IMR-90 (cell line): ENCODE data around the gene SLC23A1. TPM values are rescaled to one million over a fixed set of nuclear protein-coding genes. Genes with fewer than 3 reads are reported as not detected.

ENCODE experiments used
- ATAC-seq: fragments of 200-7000 bp; cut with Tn5 transposase; 2 replicates; pipeline ENCODE4 v1.9.1; 2020; ENCODE audit warnings: low read depth, mild to moderate bottlenecking, moderate library complexity
- BruUV-seq: library from RNA; stranded (reverse); fragments of 400-500 nt; replicated peaks from 2 replicates; lab custom pipeline; 2021; lab: Mats Ljungman, UMichigan
- CTCF ChIA-PET: fragments of 300-600 bp; formaldehyde crosslinking; extraction: SDS; loops from one replicate; lab custom pipeline; 2021; ENCODE audit warnings: antibody characterized with exemption; lab: Yijun Ruan, JAX
- POLR2A ChIA-PET: fragments of 300-600 bp; sonication (Branson Sonifier 250); formaldehyde crosslinking; loops from one replicate; lab custom pipeline; 2022; ENCODE audit warnings: antibody characterized with exemption; ENCODE audit not compliant: unreplicated experiment; lab: Charles Lee
- DNase-seq: peaks from one replicate; pipeline ENCODE4 v3.0.0; 2013
- H2AFZ ChIP-seq: replicated peaks from 2 replicates; pipeline ENCODE3; 2013; ENCODE audit warnings: low read length, mild to moderate bottlenecking; ENCODE audit not compliant: poor library complexity
- H2AK5ac ChIP-seq: 2 replicates; pipeline ENCODE4 v1.6.1; 2013; ENCODE audit warnings: low read depth, low read length, inconsistent platforms
- H2AK9ac ChIP-seq: replicated peaks from 2 replicates; pipeline ENCODE3; 2013; ENCODE audit warnings: mild to moderate bottlenecking, low read depth, low read length, moderate library complexity; ENCODE audit not compliant: poor library complexity
- H2BK120ac ChIP-seq: 2 replicates; pipeline ENCODE4 v1.6.1; 2013; ENCODE audit warnings: low read depth, low read length, inconsistent platforms
- H2BK15ac ChIP-seq: 3 replicates; pipeline ENCODE4 v1.6.1; 2013; ENCODE audit warnings: low read depth, low read length, inconsistent platforms
- H2BK20ac ChIP-seq: 2 replicates; pipeline ENCODE4 v1.6.1; 2013; ENCODE audit warnings: low read depth, mild to moderate bottlenecking, inconsistent platforms, low read length, moderate library complexity
- H2BK5ac ChIP-seq: 2 replicates; pipeline ENCODE4 v1.6.1; 2013; ENCODE audit warnings: mild to moderate bottlenecking, low read depth, low read length, inconsistent platforms; ENCODE audit not compliant: poor library complexity, severe bottlenecking
- H3K14ac ChIP-seq: replicated peaks from 2 replicates; pipeline ENCODE4 v1.6.1; 2013; ENCODE audit warnings: low read depth, low read length, inconsistent platforms
- H3K18ac ChIP-seq: 2 replicates; pipeline ENCODE4 v1.6.1; 2013; ENCODE audit warnings: low read depth, low read length, control low read depth
- H3K23ac ChIP-seq: 2 replicates; pipeline ENCODE4 v1.6.1; 2013; ENCODE audit warnings: low read depth, low read length, inconsistent platforms
- H3K27ac ChIP-seq: 2 replicates; pipeline ENCODE4 v1.5.1; 2013; ENCODE audit warnings: mild to moderate bottlenecking, control low read depth, low read length; ENCODE audit not compliant: insufficient read depth
- H3K27me3 ChIP-seq: 2 replicates; pipeline ENCODE4 v1.6.1; 2013; ENCODE audit warnings: low read length; ENCODE audit not compliant: control insufficient read depth, insufficient read depth
- H3K36me3 ChIP-seq: 2 replicates; pipeline ENCODE4 v1.6.1; 2013; ENCODE audit warnings: low read length, mixed read lengths; ENCODE audit not compliant: control insufficient read depth, insufficient read depth
- H3K4ac ChIP-seq: 2 replicates; pipeline ENCODE4 v1.6.1; 2013; ENCODE audit warnings: low read depth, low read length, inconsistent platforms
- H3K4me1 ChIP-seq: 2 replicates; pipeline ENCODE4 v1.6.1; 2013; ENCODE audit warnings: low read length, mixed read lengths; ENCODE audit not compliant: control insufficient read depth, insufficient read depth
- H3K4me2 ChIP-seq: 2 replicates; pipeline ENCODE4 v1.6.1; 2013; ENCODE audit warnings: low read depth, mild to moderate bottlenecking, control low read depth, low read length, moderate library complexity
- H3K4me3 ChIP-seq: 2 replicates; pipeline ENCODE4 v1.5.1; 2013; ENCODE audit warnings: low read depth, mild to moderate bottlenecking, control low read depth, low read length, moderate library complexity; ENCODE audit not compliant: insufficient read depth
- H3K56ac ChIP-seq: 2 replicates; pipeline ENCODE4 v1.6.1; 2013; ENCODE audit warnings: low read length, inconsistent platforms; ENCODE audit not compliant: insufficient read depth; ENCODE audit errors: extremely low read depth
- H3K79me1 ChIP-seq, 2 experiments: 2 replicates each; pipeline ENCODE4 v1.6.1; 2013; ENCODE audit warnings: low read length in 2 of 2, inconsistent platforms in 1 of 2, low read depth in 1 of 2
- H3K9ac ChIP-seq: 2 replicates; pipeline ENCODE4 v1.6.1; 2013; ENCODE audit warnings: low read depth, low read length, control low read depth
- H3K9me1 ChIP-seq: 2 replicates; pipeline ENCODE4 v1.6.1; 2013; ENCODE audit warnings: low read length, inconsistent platforms; ENCODE audit not compliant: insufficient read depth
- H3K9me3 ChIP-seq: 2 replicates; pipeline ENCODE4 v1.6.1; 2013; ENCODE audit warnings: low read length; ENCODE audit not compliant: control insufficient read depth, insufficient read depth
- H4K20me1 ChIP-seq: 2 replicates; pipeline ENCODE4 v1.6.1; 2013; ENCODE audit warnings: low read length, inconsistent platforms; ENCODE audit not compliant: insufficient read depth
- H4K5ac ChIP-seq: 2 replicates; pipeline ENCODE4 v1.6.1; 2013; ENCODE audit warnings: mild to moderate bottlenecking, low read depth, low read length, control low read depth
- H4K8ac ChIP-seq, 2 experiments: 2 replicates each; pipeline ENCODE4 v1.6.1; 2013; ENCODE audit warnings: low read depth in 2 of 2, low read length in 2 of 2, control low read depth in 1 of 2, inconsistent platforms in 1 of 2
- H4K91ac ChIP-seq: 2 replicates; pipeline ENCODE4 v1.6.1; 2013; ENCODE audit warnings: low read depth, low read length, inconsistent platforms; ENCODE audit not compliant: insufficient read depth
- RCOR1 ChIP-seq: IDR thresholded peaks from 2 replicates; pipeline ENCODE4 v1.6.1; 2012; ENCODE audit warnings: mild to moderate bottlenecking, low read length, improper control_type of control experiment; ENCODE audit not compliant: insufficient replicate concordance
- RFX5 ChIP-seq: IDR thresholded peaks from 2 replicates; pipeline ENCODE4 v1.8.0; 2012; ENCODE audit warnings: low read depth, mild to moderate bottlenecking, low read length, moderate library complexity
- SMC3 ChIP-seq: fragments of 150-350 bp; IDR thresholded peaks from 2 replicates; pipeline ENCODE4 v1.6.1; 2016; ENCODE audit warnings: low read depth, mild to moderate bottlenecking, antibody characterized with exemption, low read length, moderate library complexity
- WGBS, 2 experiments: methylation state at CpG; one replicate each; pipeline versions ENCODE4 v1.1.5 to v1.1.7; 2013; ENCODE audit warnings: missing lambda C conversion rate in 2 of 2; ENCODE audit not compliant: insufficient read length in 1 of 2; ENCODE audit errors: extremely low coverage in 2 of 2; 5-methylcytosine and 5-hydroxymethylcytosine counted together
- dilution Hi-C: fragments of 300-500 bp; cut with HindIII; formaldehyde crosslinking; loops from one replicate; pipeline ENCODE4 v1.14.3; 2018; ENCODE audit warnings: low sequenced_read_pairs; ENCODE audit not compliant: unreplicated experiment
- in situ Hi-C: fragments of 300-500 bp; cut with MboI; formaldehyde crosslinking; loops from 3 replicates; pipeline ENCODE4 v1.14.3; 2019; ENCODE audit warnings: low sequenced_read_pairs, inconsistent platforms, mixed read lengths
- intact Hi-C: fragments of 100-400 bp; cut with micrococcal nuclease; formaldehyde crosslinking; loops from 2 replicates; pipeline ENCODE4 v1.10.0; 2022
- polyA plus RNA-seq, 3 experiments: library from polyadenylated mRNA; depleted of rRNA; stranded (reverse); fragments of >200 nt; gene quantifications; 2 replicates each; pipeline ENCODE4 v1.2.3, GENCODE V29; 2012; ENCODE audit warnings: low replicate concordance in 1 of 3
- total RNA-seq: library from RNA; depleted of rRNA; stranded (reverse); fragments of >200 nt; gene quantifications from 2 replicates; pipeline ENCODE4 v1.2.3, GENCODE V29; 2012; rRNA removed
- TF ChIP-seq, protein P1 (sequence below): conservative IDR thresholded peaks from 2 replicates; pipeline ENCODE4 v1.5.1; 2012; ENCODE audit warnings: mild to moderate bottlenecking, low read depth, low read length, improper control_type of control experiment
- TF ChIP-seq, protein P2 (sequence below): fragments of 150-350 bp; IDR thresholded peaks from 2 replicates; pipeline ENCODE4 v1.6.1; 2016; ENCODE audit warnings: low read depth, mild to moderate bottlenecking, low read length, moderate library complexity, borderline replicate concordance

Gene SLC23A1
- total and polyA plus RNA-seq, 2 of the 4 experiments (the other 2 are of a cell fraction): not detected

DNA sequence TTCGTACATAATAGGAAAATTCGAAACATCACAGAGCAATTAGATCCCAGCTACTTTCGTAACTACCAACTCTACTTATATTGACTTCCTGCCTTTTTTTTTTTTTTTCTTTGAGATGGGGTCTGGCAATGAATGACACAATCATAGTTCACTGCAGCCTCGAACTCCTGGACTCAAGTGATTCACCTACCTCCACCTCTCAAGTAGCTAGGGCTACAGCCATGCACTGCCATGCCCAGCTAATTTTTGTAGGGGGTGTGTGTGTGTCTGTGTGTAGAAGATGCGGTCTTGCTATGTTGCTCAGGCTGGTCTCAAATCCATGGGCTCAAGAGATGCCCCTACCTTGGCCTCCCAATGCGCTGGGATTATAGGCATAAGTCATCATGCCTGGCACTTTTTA is 47.3 kb downstream of the SLC23A1 start:
- no peak for TF ChIP-seq SMC3
- no peak for TF ChIP-seq RCOR1
- no peak for TF ChIP-seq RFX5
- TF ChIP-seq, protein P1, sequence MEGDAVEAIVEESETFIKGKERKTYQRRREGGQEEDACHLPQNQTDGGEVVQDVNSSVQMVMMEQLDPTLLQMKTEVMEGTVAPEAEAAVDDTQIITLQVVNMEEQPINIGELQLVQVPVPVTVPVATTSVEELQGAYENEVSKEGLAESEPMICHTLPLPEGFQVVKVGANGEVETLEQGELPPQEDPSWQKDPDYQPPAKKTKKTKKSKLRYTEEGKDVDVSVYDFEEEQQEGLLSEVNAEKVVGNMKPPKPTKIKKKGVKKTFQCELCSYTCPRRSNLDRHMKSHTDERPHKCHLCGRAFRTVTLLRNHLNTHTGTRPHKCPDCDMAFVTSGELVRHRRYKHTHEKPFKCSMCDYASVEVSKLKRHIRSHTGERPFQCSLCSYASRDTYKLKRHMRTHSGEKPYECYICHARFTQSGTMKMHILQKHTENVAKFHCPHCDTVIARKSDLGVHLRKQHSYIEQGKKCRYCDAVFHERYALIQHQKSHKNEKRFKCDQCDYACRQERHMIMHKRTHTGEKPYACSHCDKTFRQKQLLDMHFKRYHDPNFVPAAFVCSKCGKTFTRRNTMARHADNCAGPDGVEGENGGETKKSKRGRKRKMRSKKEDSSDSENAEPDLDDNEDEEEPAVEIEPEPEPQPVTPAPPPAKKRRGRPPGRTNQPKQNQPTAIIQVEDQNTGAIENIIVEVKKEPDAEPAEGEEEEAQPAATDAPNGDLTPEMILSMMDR: no peak
- TF ChIP-seq, protein P2, sequence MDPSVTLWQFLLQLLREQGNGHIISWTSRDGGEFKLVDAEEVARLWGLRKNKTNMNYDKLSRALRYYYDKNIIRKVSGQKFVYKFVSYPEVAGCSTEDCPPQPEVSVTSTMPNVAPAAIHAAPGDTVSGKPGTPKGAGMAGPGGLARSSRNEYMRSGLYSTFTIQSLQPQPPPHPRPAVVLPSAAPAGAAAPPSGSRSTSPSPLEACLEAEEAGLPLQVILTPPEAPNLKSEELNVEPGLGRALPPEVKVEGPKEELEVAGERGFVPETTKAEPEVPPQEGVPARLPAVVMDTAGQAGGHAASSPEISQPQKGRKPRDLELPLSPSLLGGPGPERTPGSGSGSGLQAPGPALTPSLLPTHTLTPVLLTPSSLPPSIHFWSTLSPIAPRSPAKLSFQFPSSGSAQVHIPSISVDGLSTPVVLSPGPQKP: no peak
- H3K27me3 ChIP-seq: no peaks in the 10 kb centered on the region
- no peak overlapping the region for H3K14ac ChIP-seq
- no TSS peak for BruUV-seq
- H2BK15ac ChIP-seq: no peak overlapping the region
- ChIA-PET POLR2A (interaction anchor here (0.7 kb wide), 1 partner anchor 944 kb away, joined by 7 read pairs; no protein-coding TSS in a partner anchor), CTCF (no interaction called here)
- no peak overlapping the region for H2BK20ac ChIP-seq
- H3K9ac ChIP-seq: no peak overlapping the region
- intact Hi-C loops: no loop called here
- DNase-seq (no peak), ATAC-seq (no peak)
- no peak overlapping the region for H2AK5ac ChIP-seq
- no peak overlapping the region for H2AFZ ChIP-seq
- peaks cover 13% of the 10 kb centered on the region for H3K36me3 ChIP-seq
- H4K8ac ChIP-seq: no peak overlapping the region
- H3K18ac ChIP-seq: no peak overlapping the region
- H3K9me3 ChIP-seq: no peaks in the 10 kb centered on the region
- H3K4ac ChIP-seq: no peak overlapping the region
- H3K9me1 ChIP-seq: peaks cover 3% of the 10 kb centered on the region
- H3K23ac ChIP-seq: no peak overlapping the region
- peaks cover 22% of the 10 kb centered on the region for H4K20me1 ChIP-seq
- H3K56ac ChIP-seq: no peak overlapping the region
- H2BK120ac ChIP-seq: no peak overlapping the region
- no peak overlapping the region for H4K91ac ChIP-seq
- peaks cover 4% of the 10 kb centered on the region for H3K4me1 ChIP-seq
- H2AK9ac ChIP-seq: no peak overlapping the region
- no peak overlapping the region for H3K4me3 ChIP-seq
- in situ Hi-C loops: no loop called here
- no peak overlapping the region for H2BK5ac ChIP-seq
- no peak overlapping the region for H3K27ac ChIP-seq
- H3K4me2 ChIP-seq: no peak overlapping the region
- WGBS, 2 experiments: no CpG with 5 or more reads among the region's 6 CpGs
- dilution Hi-C loops: no loop called here
- H3K79me1 ChIP-seq: peaks cover 11 to 31% of the 10 kb centered on the region in 2 experiments
- H4K5ac ChIP-seq: no peak overlapping the region

Other genes with a start within 250 kb of the SLC23A1 start
- gene SIL1, start 184.9 kb downstream of the SLC23A1 start, total RNA-seq: 56.1 and 61.4 TPM in 2 replicates
- 66.0 and 80.7 TPM in 2 replicates for gene SIL1, start 184.9 kb downstream of the SLC23A1 start, polyA plus RNA-seq (2012; rRNA removed)
- 207 and 367 TPM in 2 replicates for gene MATR3, start 89.6 kb downstream of the SLC23A1 start, total RNA-seq
- gene MATR3, start 89.6 kb downstream of the SLC23A1 start, polyA plus RNA-seq (2012; rRNA removed): 60.0 and 81.4 TPM in 2 replicates
- gene PAIP2, start 41.4 kb downstream of the SLC23A1 start, total RNA-seq: 41.9 and 95.0 TPM in 2 replicates
- gene PAIP2, start 41.4 kb downstream of the SLC23A1 start, polyA plus RNA-seq (2012; rRNA removed): 48.8 and 59.5 TPM in 2 replicates
- not detected in 2 replicates for gene MZB1, start 6.6 kb upstream of the SLC23A1 start, total RNA-seq
- gene MZB1, start 6.6 kb upstream of the SLC23A1 start, polyA plus RNA-seq (2012; rRNA removed): not detected in 2 replicates
- under 0.01 TPM in 2 replicates for gene PROB1, start 11.8 kb upstream of the SLC23A1 start, total RNA-seq
- 0.36 and 0.38 TPM in 2 replicates for gene PROB1, start 11.8 kb upstream of the SLC23A1 start, polyA plus RNA-seq (2012; rRNA removed)
- gene SPATA24, start 20.8 kb upstream of the SLC23A1 start, total RNA-seq: 4.3 and 4.4 TPM in 2 replicates
- gene SPATA24, start 20.8 kb upstream of the SLC23A1 start, polyA plus RNA-seq (2012; rRNA removed): 3.8 and 4.1 TPM in 2 replicates
- 9.2 and 11.1 TPM in 2 replicates for gene DNAJC18, start 56.2 kb upstream of the SLC23A1 start, total RNA-seq
- gene DNAJC18, start 56.2 kb upstream of the SLC23A1 start, polyA plus RNA-seq (2012; rRNA removed): 6.3 and 8.5 TPM in 2 replicates
- 3.1 and 3.9 TPM in 2 replicates for gene ECSCR, start 79.4 kb upstream of the SLC23A1 start, total RNA-seq
- 3.6 and 3.8 TPM in 2 replicates for gene ECSCR, start 79.4 kb upstream of the SLC23A1 start, polyA plus RNA-seq (2012; rRNA removed)
- gene SMIM33, start 87.7 kb upstream of the SLC23A1 start, total RNA-seq: not detected in 2 replicates
- gene SMIM33, start 87.7 kb upstream of the SLC23A1 start, polyA plus RNA-seq (2012; rRNA removed): not detected in 2 replicates
- gene STING1, start 99.5 kb upstream of the SLC23A1 start, total RNA-seq: 18.6 and 20.6 TPM in 2 replicates
- gene STING1, start 99.5 kb upstream of the SLC23A1 start, polyA plus RNA-seq (2012; rRNA removed): 61.5 and 63.5 TPM in 2 replicates
- 35.7 and 56.7 TPM in 2 replicates for gene UBE2D2, start 178.0 kb upstream of the SLC23A1 start, total RNA-seq
- 26.9 and 34.4 TPM in 2 replicates for gene UBE2D2, start 178.0 kb upstream of the SLC23A1 start, polyA plus RNA-seq (2012; rRNA removed)